Measurements from ENCODE around the gene CTSE.

- TF ChIP-seq POLR2AphosphoS5 (IDR thresholded peaks at IDR 0.05; ENCODE audit: low read depth) (no peak), REST (IDR thresholded peaks at IDR 0.05; ENCODE audit: unreplicated experiment) (no peak), CTCF (conservative IDR thresholded peaks at IDR 0.05; ENCODE audit: low read depth in 2 of 2) (no peak), EZH2 (IDR thresholded peaks at IDR 0.05; ENCODE audit: low read depth, unreplicated experiment) (no peak), CREB1 (CRISPR knock-in tag; IDR thresholded peaks at IDR 0.05; ENCODE audit: low read depth) (no peak), ETS1 (IDR thresholded peaks at IDR 0.05) (no peak), JUNB (IDR thresholded peaks at IDR 0.05; ENCODE audit: unreplicated experiment) (no peak), EZH2phosphoT487 (IDR thresholded peaks at IDR 0.05; ENCODE audit: unreplicated experiment) (no peak), NANOG (IDR thresholded peaks at IDR 0.05; ENCODE audit: borderline replicate concordance) (no peak), ZNF114 (CRISPR knock-in tag; IDR thresholded peaks at IDR 0.05) (no peak), ZNF462 (CRISPR knock-in tag; IDR thresholded peaks at IDR 0.05) (no peak), ZNF331 (CRISPR knock-in tag; IDR thresholded peaks at IDR 0.05; ENCODE audit: low read depth) (no peak)
Observed at GRCh38 chr1:206003854-206004800, 19.6 kb downstream of the CTSE start.
